K562 (cell line): ENCODE measurements around the gene FMNL1. TPM values are rescaled to one million over a fixed set of nuclear protein-coding genes. Genes with fewer than 3 reads are reported as not detected.

Experiments
- ATAC-seq: fragments of 200-7000 bp; cut with Tn5 transposase; 3 replicates; pipeline ENCODE4 v1.9.1; 2020; ENCODE audit warnings: moderate library complexity
- BruUV-seq: library from RNA; stranded (reverse); fragments of 400-500 nt; replicated peaks from 2 replicates; lab custom pipeline; 2021; lab: Mats Ljungman, UMichigan
- CTCF ChIA-PET: fragments of 300-600 bp; formaldehyde crosslinking; extraction: SDS; loops from one replicate; lab custom pipeline; 2021; ENCODE audit warnings: low intra/inter-chr PET ratio; lab: Yijun Ruan, JAX
- POLR2A ChIA-PET: fragments of 300-600, 350-650 bp; sonication (Branson Sonifier 250); formaldehyde crosslinking; extraction: SDS; loops from one replicate; lab custom pipeline; 2021; ENCODE audit warnings: antibody characterized with exemption, inconsistent platforms; lab: Yijun Ruan, JAX
- DNase-seq, 4 experiments: peaks; one replicate each; pipeline versions ENCODE4 v3.0.0 to v3.0.0-alpha.2; 2011 to 2018; ENCODE audit warnings: low spot score in 3 of 4, mixed read lengths in 3 of 4; ENCODE audit errors: extremely low read depth in 1 of 4
- FAIRE-seq: peaks from 2 replicates; lab custom pipeline; 2011; peaks lifted over from hg19 to GRCh38; lab: Jason Lieb, UNC
- H2AFZ ChIP-seq: 2 replicates; pipeline ENCODE4 v1.6.0; 2011; ENCODE audit warnings: low read depth, low read length, control low read depth, inconsistent platforms
- H3K27ac ChIP-seq: fragments of 200-600 bp; 3 replicates; pipeline ENCODE4 v1.8.0; 2011; ENCODE audit warnings: low read depth, mild to moderate bottlenecking, control low read depth, inconsistent platforms, low read length, moderate library complexity, mixed read lengths; ENCODE audit errors: extremely low read depth
- H3K27me3 ChIP-seq, 2 experiments: fragments of 300-600 bp in 1 of 2; 2 replicates in 1 of 2; 3 replicates in 1 of 2; pipeline versions ENCODE4 v1.6.0 to v1.8.0; 2011; ENCODE audit warnings: inconsistent platforms in 2 of 2, low read length in 2 of 2, mild to moderate bottlenecking in 1 of 2, mixed read lengths in 1 of 2, moderate library complexity in 1 of 2; ENCODE audit not compliant: control insufficient read depth in 2 of 2, insufficient read depth in 2 of 2
- H3K36me3 ChIP-seq: fragments of 300-600 bp; 3 replicates; pipeline ENCODE4 v1.8.0; 2011; ENCODE audit warnings: mild to moderate bottlenecking, low read length, inconsistent platforms; ENCODE audit not compliant: control insufficient read depth, insufficient read depth
- H3K4me1 ChIP-seq, 2 experiments: fragments of 200-600 bp in 1 of 2; replicated peaks in 1 of 2; 2 replicates in 1 of 2; 3 replicates in 1 of 2; pipeline versions ENCODE4 v1.5.1 to v1.8.0; 2011; ENCODE audit warnings: inconsistent platforms in 2 of 2, low read length in 2 of 2, mild to moderate bottlenecking in 1 of 2, mixed read lengths in 1 of 2, moderate library complexity in 1 of 2; ENCODE audit not compliant: control insufficient read depth in 2 of 2, insufficient read depth in 2 of 2
- H3K4me2 ChIP-seq: 2 replicates; pipeline ENCODE4 v1.6.1; 2011; ENCODE audit warnings: low read length, control low read depth, inconsistent platforms, mixed read lengths; ENCODE audit not compliant: insufficient read depth
- H3K4me3 ChIP-seq: fragments of 200-600 bp; sonication (generic), shearing (Covaris generic); 2 replicates; pipeline ENCODE4 v1.5.1; 2016; ENCODE audit warnings: control low read depth, inconsistent platforms
- H3K79me2 ChIP-seq: fragments of 200-600 bp; 3 replicates; pipeline ENCODE4 v1.8.0; 2011; ENCODE audit warnings: low read length, inconsistent platforms; ENCODE audit not compliant: control insufficient read depth, insufficient read depth
- H3K9ac ChIP-seq, 2 experiments: 2 replicates each; pipeline versions ENCODE4 v1.6.0 to v1.6.1; 2011; ENCODE audit warnings: low read depth in 2 of 2, low read length in 2 of 2, control low read depth in 1 of 2, inconsistent platforms in 1 of 2, mild to moderate bottlenecking in 1 of 2, mixed read lengths in 1 of 2; ENCODE audit not compliant: insufficient read depth in 1 of 2
- H3K9me1 ChIP-seq: one replicate; pipeline ENCODE4 v1.6.0; 2011; ENCODE audit warnings: inconsistent platforms, mild to moderate bottlenecking, low read length, moderate library complexity; ENCODE audit not compliant: control insufficient read depth, insufficient read depth
- H3K9me3 ChIP-seq: replicated peaks from 2 replicates; pipeline ENCODE4 v1.5.1; 2011; ENCODE audit warnings: low read depth, low read length, inconsistent platforms; ENCODE audit not compliant: control insufficient read depth, insufficient read depth
- H4K20me1 ChIP-seq: replicated peaks from 2 replicates; pipeline ENCODE4 v1.6.1; 2011; ENCODE audit warnings: low read length, inconsistent platforms, mixed read lengths; ENCODE audit not compliant: control insufficient read depth, insufficient read depth
- CREB1 ChIP-seq, 2 experiments: sonication (generic) in 1 of 2; formaldehyde crosslinking in 1 of 2; IDR thresholded peaks; 2 replicates each; pipeline versions ENCODE4 v1.6.1 to v1.8.0; 2012 to 2022; ENCODE audit warnings: inconsistent platforms in 1 of 2, mild to moderate bottlenecking in 1 of 2, missing genetic modification reagents in 1 of 2, moderate library complexity in 1 of 2
- ELF4 ChIP-seq: fragments of 450-650 bp; formaldehyde crosslinking; IDR thresholded peaks from 2 replicates; pipeline ENCODE4 v1.4.0; 2022; ENCODE audit warnings: missing genetic modification characterization
- JUN ChIP-seq, 2 experiments: sonication (generic) in 1 of 2; formaldehyde crosslinking in 1 of 2; IDR thresholded peaks; 2 replicates each; pipeline versions ENCODE4 v1.6.1 to v1.8.0; 2012 to 2022; ENCODE audit warnings: borderline replicate concordance in 2 of 2, mild to moderate bottlenecking in 2 of 2, improper control_type of control experiment in 1 of 2, low read depth in 1 of 2, low read length in 1 of 2, missing genetic modification reagents in 1 of 2
- JUND ChIP-seq, 2 experiments: IDR thresholded peaks; 2 replicates in 1 of 2; 3 replicates in 1 of 2; pipeline ENCODE4 v1.6.1; 2011; ENCODE audit warnings: borderline replicate concordance in 2 of 2, low read depth in 2 of 2, low read length in 2 of 2, improper control_type of control experiment in 1 of 2, missing biosample characterization in 1 of 2, missing genetic modification characterization in 1 of 2, missing genetic modification reagents in 1 of 2
- MEIS2 ChIP-seq: fragments of 450-650 bp; IDR thresholded peaks from 2 replicates; pipeline ENCODE4 v1.6.1; 2014; ENCODE audit warnings: mild to moderate bottlenecking; ENCODE audit not compliant: partially characterized antibody
- NFIC ChIP-seq: fragments of 450-650 bp; IDR thresholded peaks from 2 replicates; pipeline ENCODE4 v1.6.1; 2017; ENCODE audit warnings: mild to moderate bottlenecking, inconsistent platforms
- POU5F1 ChIP-seq: fragments of 150-350 bp; IDR thresholded peaks from 2 replicates; pipeline ENCODE4 v1.6.1; 2014; ENCODE audit warnings: borderline replicate concordance, low read length, low read depth, mild to moderate bottlenecking; ENCODE audit not compliant: partially characterized antibody
- SMARCE1 ChIP-seq: fragments of 450-650 bp; IDR thresholded peaks from 2 replicates; pipeline ENCODE4 v1.7.1; 2016; ENCODE audit warnings: mild to moderate bottlenecking
- SPI1 ChIP-seq: IDR thresholded peaks from 2 replicates; pipeline ENCODE4 v1.6.1; 2011; ENCODE audit warnings: low read depth, low read length, control low read depth, borderline replicate concordance
- TCFL5 ChIP-seq: fragments of 250-450 bp; sonication (Bioruptor Pico); conservative IDR thresholded peaks from 2 replicates; pipeline ENCODE4 v1.6.1; 2021; ENCODE audit warnings: mild to moderate bottlenecking, moderate library complexity, matching md5 sums
- ZNF121 ChIP-seq: sonication (generic); formaldehyde crosslinking; conservative IDR thresholded peaks from 2 replicates; pipeline ENCODE4 v1.8.0; 2022; ENCODE audit warnings: missing genetic modification reagents
- WGBS: fragments of 100-300 bp; shearing (Covaris generic); methylation state at CpG from one replicate; pipeline ENCODE4 v1.1.6; 2016; ENCODE audit warnings: low coverage, mixed read lengths; ENCODE audit not compliant: insufficient coverage; ENCODE audit errors: missing lambda C conversion rate; 5-methylcytosine and 5-hydroxymethylcytosine counted together
- in situ Hi-C: fragments of 300-500 bp; cut with MboI; formaldehyde crosslinking; loops from 4 replicates; pipeline ENCODE4 v1.15.0; 2018; ENCODE audit warnings: inconsistent platforms, mixed read lengths
- intact Hi-C: fragments of 100-400 bp; cut with micrococcal nuclease; formaldehyde crosslinking; loops from 2 replicates; pipeline ENCODE4 v1.14.2; 2022
- polyA plus RNA-seq, 8 experiments: library from polyadenylated mRNA; depleted of rRNA in 4 of 8; stranded (reverse) in 5 of 8; unstranded in 3 of 8; fragments of >200 nt; fragmentation: Nextera tagmentation in 2 of 8; fragmentation: Illumina TruSeq in 1 of 8; extraction: Ambion mirVana in 2 of 8; extraction: Trizol in 1 of 8; gene quantifications; 2 replicates each; pipeline versions ENCODE4 v1.2.1 to v1.2.3, GENCODE V29; 2011 to 2014; ENCODE audit warnings: inconsistent platforms in 1 of 8, missing spikeins in 1 of 8
- total RNA-seq, 7 experiments: library from RNA; depleted of rRNA in 6 of 7; stranded (reverse); fragments of >200 nt in 6 of 7; fragmentation: Illumina TruSeq in 2 of 7; extraction: Trizol in 2 of 7; gene quantifications; 2 replicates each; pipeline versions ENCODE4 v1.2.1 to v1.2.3, GENCODE V29; 2011 to 2021; ENCODE audit warnings: low replicate concordance in 1 of 7

FMNL1 gene
- total and polyA plus RNA-seq, 9 of the 15 experiments (the other 6 are each of a cell fraction or from before 2014, with no cell fraction given): 0.70 to 36.6 (median 7.7) TPM

GRCh38 chr17:45296003-45296832 lies 74.5 kb downstream of the FMNL1 start (continued):
- TF ChIP-seq MEIS2 (no peak), SPI1 (peak; percentile 92), ELF4 (CRISPR knock-in tag) (no peak), SMARCE1 (peak; percentile 58; the same call in 1 of the 2 replicates), JUND (IDR thresholded peaks at IDR 0.05; ENCODE audit: borderline replicate concordance, low read depth, low read length) (peak; percentile 66), JUND (tag; IDR thresholded peaks at IDR 0.05; ENCODE audit: borderline replicate concordance, low read depth, low read length) (no peak; the same call in 2 of the 3 replicates), JUN (IDR thresholded peaks at IDR 0.05; ENCODE audit: borderline replicate concordance, low read depth, low read length) (peak; percentile 37; the same call in 1 of the 2 replicates), JUN (CRISPR knock-in tag; IDR thresholded peaks at IDR 0.05; ENCODE audit: borderline replicate concordance) (no peak), ZNF121 (CRISPR knock-in tag) (peak; percentile 76), TCFL5 (CRISPR knock-in tag) (no peak), CREB1 (IDR thresholded peaks at IDR 0.05) (no peak), CREB1 (CRISPR knock-in tag; IDR thresholded peaks at IDR 0.05) (no peak)

GRCh38 chr17:45296833-45297124 lies 75.1 kb downstream of the FMNL1 start:
- peak overlapping the region in 1 of 2 experiments; percentile 65; a peak in 1 of 4 replicates for H3K9ac ChIP-seq
- POLR2A ChIA-PET: interaction anchor here (1.2 kb wide), 1 partner anchor 9 kb away, joined by 3 read pairs; no protein-coding TSS in a partner anchor
- no peak overlapping the region for H3K4me2 ChIP-seq
- no peak for DNase-seq
- no TSS peak for BruUV-seq
- H3K4me1 ChIP-seq: peaks cover 15 to 24% of the 10 kb centered on the region in 2 experiments
- no peak overlapping the region for H2AFZ ChIP-seq
- no peaks in the 10 kb centered on the region for H3K27me3 ChIP-seq
- CTCF ChIA-PET: no interaction called here
- no peak overlapping the region for H3K4me3 ChIP-seq
- intact Hi-C loops: no loop called here
- TF ChIP-seq NFIC: peak; percentile 17; the same call in 1 of the 2 replicates
- TF ChIP-seq POU5F1: no peak
- H3K27ac ChIP-seq: no peak overlapping the region
- 67% methylated on average over 1 of the region's 1 CpG for WGBS
- H3K79me2 ChIP-seq: peaks cover 36% of the 10 kb centered on the region
- H3K36me3 ChIP-seq: peaks cover 14% of the 10 kb centered on the region
- FAIRE-seq: no peak
- H3K9me1 ChIP-seq: peaks cover 5% of the 10 kb centered on the region
- no peaks in the 10 kb centered on the region for H3K9me3 ChIP-seq
- ATAC-seq: no peak
- in situ Hi-C loops: no loop called here
- peaks cover 37% of the 10 kb centered on the region for H4K20me1 ChIP-seq

Other genes starting within 250 kb of the FMNL1 start
Only the 7 nearest of the 9 such genes appear.
- gene NMT1, start 160.6 kb upstream of the FMNL1 start, total RNA-seq (2014; rRNA removed): 116 and 117 TPM in 2 replicates
- 105 and 140 TPM in 2 replicates for gene NMT1, start 160.6 kb upstream of the FMNL1 start, total RNA-seq (2014; rRNA removed; fragmentation: Illumina TruSeq; extraction: Trizol)
- gene NMT1, start 160.6 kb upstream of the FMNL1 start, total RNA-seq (2015; rRNA removed; fragmentation: Illumina TruSeq; extraction: Trizol): 402 and 569 TPM in 2 replicates
- gene NMT1, start 160.6 kb upstream of the FMNL1 start, total RNA-seq (2021): 213 and 214 TPM in 2 replicates
- 115 and 126 TPM in 2 replicates for gene NMT1, start 160.6 kb upstream of the FMNL1 start, polyA plus RNA-seq (2011; rRNA removed)
- 205 and 323 TPM in 2 replicates for gene NMT1, start 160.6 kb upstream of the FMNL1 start, polyA plus RNA-seq (2014; fragmentation: Illumina TruSeq; extraction: Trizol)
- gene NMT1, start 160.6 kb upstream of the FMNL1 start, polyA plus RNA-seq (2014; fragmentation: Nextera tagmentation; extraction: Ambion mirVana): 100 to 1,000 TPM; 297 to 332 TPM
- 86.7 and 116 TPM in 2 replicates for gene NMT1, start 160.6 kb upstream of the FMNL1 start, polyA plus RNA-seq (2014; rRNA removed)
- gene PLCD3, start 89.4 kb upstream of the FMNL1 start, total RNA-seq (2014; rRNA removed): 7.5 and 8.8 TPM in 2 replicates
- 2.4 and 2.5 TPM in 2 replicates for gene PLCD3, start 89.4 kb upstream of the FMNL1 start, total RNA-seq (2014; rRNA removed; fragmentation: Illumina TruSeq; extraction: Trizol)
- 4.0 and 4.6 TPM in 2 replicates for gene PLCD3, start 89.4 kb upstream of the FMNL1 start, total RNA-seq (2015; rRNA removed; fragmentation: Illumina TruSeq; extraction: Trizol)
- 22.6 and 22.9 TPM in 2 replicates for gene PLCD3, start 89.4 kb upstream of the FMNL1 start, total RNA-seq (2021)
- gene PLCD3, start 89.4 kb upstream of the FMNL1 start, polyA plus RNA-seq (2011; rRNA removed): 8.1 and 16.5 TPM in 2 replicates
- gene PLCD3, start 89.4 kb upstream of the FMNL1 start, polyA plus RNA-seq (2014; fragmentation: Illumina TruSeq; extraction: Trizol): 10.5 and 14.7 TPM in 2 replicates
- under 1 TPM; 0.20 to 0.27 TPM for gene PLCD3, start 89.4 kb upstream of the FMNL1 start, polyA plus RNA-seq (2014; fragmentation: Nextera tagmentation; extraction: Ambion mirVana)
- 8.2 and 15.7 TPM in 2 replicates for gene PLCD3, start 89.4 kb upstream of the FMNL1 start, polyA plus RNA-seq (2014; rRNA removed)
- gene ACBD4, start 86.2 kb upstream of the FMNL1 start, total RNA-seq (2014; rRNA removed): 5.5 and 6.3 TPM in 2 replicates
- gene ACBD4, start 86.2 kb upstream of the FMNL1 start, total RNA-seq (2014; rRNA removed; fragmentation: Illumina TruSeq; extraction: Trizol): 1.6 and 2.1 TPM in 2 replicates
- gene ACBD4, start 86.2 kb upstream of the FMNL1 start, total RNA-seq (2015; rRNA removed; fragmentation: Illumina TruSeq; extraction: Trizol): 2.0 and 2.1 TPM in 2 replicates
- gene ACBD4, start 86.2 kb upstream of the FMNL1 start, total RNA-seq (2021): 4.7 and 5.7 TPM in 2 replicates
- 6.9 and 9.1 TPM in 2 replicates for gene ACBD4, start 86.2 kb upstream of the FMNL1 start, polyA plus RNA-seq (2011; rRNA removed)
- gene ACBD4, start 86.2 kb upstream of the FMNL1 start, polyA plus RNA-seq (2014; fragmentation: Illumina TruSeq; extraction: Trizol): 4.6 and 5.4 TPM in 2 replicates
- under 1 TPM; 0.14 to 0.15 TPM for gene ACBD4, start 86.2 kb upstream of the FMNL1 start, polyA plus RNA-seq (2014; fragmentation: Nextera tagmentation; extraction: Ambion mirVana)
- 5.6 and 7.0 TPM in 2 replicates for gene ACBD4, start 86.2 kb upstream of the FMNL1 start, polyA plus RNA-seq (2014; rRNA removed)
- 18.5 and 18.8 TPM in 2 replicates for gene HEXIM1, start 73.4 kb upstream of the FMNL1 start, total RNA-seq (2014; rRNA removed)
- 4.0 and 4.2 TPM in 2 replicates for gene HEXIM1, start 73.4 kb upstream of the FMNL1 start, total RNA-seq (2014; rRNA removed; fragmentation: Illumina TruSeq; extraction: Trizol)
- gene HEXIM1, start 73.4 kb upstream of the FMNL1 start, total RNA-seq (2015; rRNA removed; fragmentation: Illumina TruSeq; extraction: Trizol): 6.6 and 7.3 TPM in 2 replicates
- gene HEXIM1, start 73.4 kb upstream of the FMNL1 start, total RNA-seq (2021): 21.4 and 28.3 TPM in 2 replicates
- 7.9 and 9.1 TPM in 2 replicates for gene HEXIM1, start 73.4 kb upstream of the FMNL1 start, polyA plus RNA-seq (2011; rRNA removed)
- 20.9 and 27.2 TPM in 2 replicates for gene HEXIM1, start 73.4 kb upstream of the FMNL1 start, polyA plus RNA-seq (2014; fragmentation: Illumina TruSeq; extraction: Trizol)
- gene HEXIM1, start 73.4 kb upstream of the FMNL1 start, polyA plus RNA-seq (2014; fragmentation: Nextera tagmentation; extraction: Ambion mirVana): 1 to 10 TPM; 1.4 to 1.6 TPM
- 24.4 and 26.2 TPM in 2 replicates for gene HEXIM1, start 73.4 kb upstream of the FMNL1 start, polyA plus RNA-seq (2014; rRNA removed)
- 2.7 and 3.4 TPM in 2 replicates for gene HEXIM2, start 60.0 kb upstream of the FMNL1 start, total RNA-seq (2014; rRNA removed)
- 0.29 and 0.69 TPM in 2 replicates for gene HEXIM2, start 60.0 kb upstream of the FMNL1 start, total RNA-seq (2014; rRNA removed; fragmentation: Illumina TruSeq; extraction: Trizol)
- 1.4 and 1.8 TPM in 2 replicates for gene HEXIM2, start 60.0 kb upstream of the FMNL1 start, total RNA-seq (2015; rRNA removed; fragmentation: Illumina TruSeq; extraction: Trizol)
- gene HEXIM2, start 60.0 kb upstream of the FMNL1 start, total RNA-seq (2021): 2.0 and 2.1 TPM in 2 replicates
- 1.1 and 1.6 TPM in 2 replicates for gene HEXIM2, start 60.0 kb upstream of the FMNL1 start, polyA plus RNA-seq (2011; rRNA removed)
- 1.1 and 1.9 TPM in 2 replicates for gene HEXIM2, start 60.0 kb upstream of the FMNL1 start, polyA plus RNA-seq (2014; fragmentation: Illumina TruSeq; extraction: Trizol)
- gene HEXIM2, start 60.0 kb upstream of the FMNL1 start, polyA plus RNA-seq (2014; fragmentation: Nextera tagmentation; extraction: Ambion mirVana): not detected
- gene HEXIM2, start 60.0 kb upstream of the FMNL1 start, polyA plus RNA-seq (2014; rRNA removed): 0.86 and 1.8 TPM in 2 replicates
- not detected in 2 replicates for gene SPATA32, start 40.2 kb downstream of the FMNL1 start, total RNA-seq (2014; rRNA removed)
- gene SPATA32, start 40.2 kb downstream of the FMNL1 start, total RNA-seq (2014; rRNA removed; fragmentation: Illumina TruSeq; extraction: Trizol): not detected in 2 replicates
- not detected in 2 replicates for gene SPATA32, start 40.2 kb downstream of the FMNL1 start, total RNA-seq (2015; rRNA removed; fragmentation: Illumina TruSeq; extraction: Trizol)
- gene SPATA32, start 40.2 kb downstream of the FMNL1 start, total RNA-seq (2021): not detected in 2 replicates
- gene SPATA32, start 40.2 kb downstream of the FMNL1 start, polyA plus RNA-seq (2011; rRNA removed): not detected in 2 replicates
- gene SPATA32, start 40.2 kb downstream of the FMNL1 start, polyA plus RNA-seq (2014; fragmentation: Illumina TruSeq; extraction: Trizol): not detected in 2 replicates
- under 1 TPM; 0.03 to 0.06 TPM for gene SPATA32, start 40.2 kb downstream of the FMNL1 start, polyA plus RNA-seq (2014; fragmentation: Nextera tagmentation; extraction: Ambion mirVana)
- not detected in 2 replicates for gene SPATA32, start 40.2 kb downstream of the FMNL1 start, polyA plus RNA-seq (2014; rRNA removed)
- gene MAP3K14, start 95.1 kb downstream of the FMNL1 start, total RNA-seq (2014; rRNA removed): 2.9 and 4.8 TPM in 2 replicates
- 0.99 and 1.8 TPM in 2 replicates for gene MAP3K14, start 95.1 kb downstream of the FMNL1 start, total RNA-seq (2014; rRNA removed; fragmentation: Illumina TruSeq; extraction: Trizol)
- 3.2 and 3.5 TPM in 2 replicates for gene MAP3K14, start 95.1 kb downstream of the FMNL1 start, total RNA-seq (2015; rRNA removed; fragmentation: Illumina TruSeq; extraction: Trizol)
- gene MAP3K14, start 95.1 kb downstream of the FMNL1 start, total RNA-seq (2021): 7.9 and 8.7 TPM in 2 replicates
- 5.3 and 7.5 TPM in 2 replicates for gene MAP3K14, start 95.1 kb downstream of the FMNL1 start, polyA plus RNA-seq (2011; rRNA removed)
- 3.7 and 3.9 TPM in 2 replicates for gene MAP3K14, start 95.1 kb downstream of the FMNL1 start, polyA plus RNA-seq (2014; fragmentation: Illumina TruSeq; extraction: Trizol)
- under 1 TPM; 0.45 to 0.56 TPM for gene MAP3K14, start 95.1 kb downstream of the FMNL1 start, polyA plus RNA-seq (2014; fragmentation: Nextera tagmentation; extraction: Ambion mirVana)
- 4.9 TPM in 2 replicates for gene MAP3K14, start 95.1 kb downstream of the FMNL1 start, polyA plus RNA-seq (2014; rRNA removed)